Renal pelvis (tissue), 4 donors: ENCODE data around the gene TTBK1. TPM values are rescaled to one million over a fixed set of nuclear protein-coding genes. Genes with fewer than 3 reads are reported as not detected.

Experiments used
- DNase-seq: peaks from one replicate; pipeline ENCODE4 v3.0.0-alpha.2; 2013
- polyA plus RNA-seq, 3 donors: library from polyadenylated mRNA; unstranded; fragments of 120-200 nt; gene quantifications; one replicate each; pipeline ENCODE4 v1.2.1, GENCODE V29; 2013; ENCODE audit not compliant: insufficient read length in 3 of 3

Gene TTBK1
- polyA plus RNA-seq, 3 donors, result 0.36 to 0.47 (median 0.43) TPM

- no peak for DNase-seq
Measured at GRCh38 chr6:43269273-43270007, 26.2 kb downstream of the TTBK1 start.

GRCh38 chr6:43271103-43271815 lies 28.0 kb downstream of the TTBK1 start:
- no peak for DNase-seq

DNA sequence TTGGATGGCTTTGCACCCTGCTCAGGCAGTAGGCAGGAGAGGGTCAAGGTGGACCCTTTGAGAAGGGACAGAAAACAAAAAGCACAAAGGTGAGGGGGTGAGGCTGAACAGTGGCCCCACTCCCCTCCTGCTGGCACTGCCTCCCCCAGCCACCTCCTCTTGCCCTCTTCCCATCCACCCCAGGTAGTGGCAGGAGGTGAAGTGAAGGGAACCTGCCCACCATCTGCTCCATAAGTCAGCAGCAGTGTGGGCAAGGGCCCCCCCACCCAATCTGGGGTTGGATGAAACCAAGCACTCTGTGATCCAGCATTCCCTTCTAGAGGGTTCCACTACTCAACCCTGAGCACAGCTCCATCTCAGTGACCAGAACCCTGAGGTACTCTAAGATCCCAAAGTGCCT lies 28.7 kb downstream of the TTBK1 start:
- no peak for DNase-seq

- no peak for DNase-seq
Measured at GRCh38 chr6:43273707-43274106, 30.4 kb downstream of the TTBK1 start.

DNA sequence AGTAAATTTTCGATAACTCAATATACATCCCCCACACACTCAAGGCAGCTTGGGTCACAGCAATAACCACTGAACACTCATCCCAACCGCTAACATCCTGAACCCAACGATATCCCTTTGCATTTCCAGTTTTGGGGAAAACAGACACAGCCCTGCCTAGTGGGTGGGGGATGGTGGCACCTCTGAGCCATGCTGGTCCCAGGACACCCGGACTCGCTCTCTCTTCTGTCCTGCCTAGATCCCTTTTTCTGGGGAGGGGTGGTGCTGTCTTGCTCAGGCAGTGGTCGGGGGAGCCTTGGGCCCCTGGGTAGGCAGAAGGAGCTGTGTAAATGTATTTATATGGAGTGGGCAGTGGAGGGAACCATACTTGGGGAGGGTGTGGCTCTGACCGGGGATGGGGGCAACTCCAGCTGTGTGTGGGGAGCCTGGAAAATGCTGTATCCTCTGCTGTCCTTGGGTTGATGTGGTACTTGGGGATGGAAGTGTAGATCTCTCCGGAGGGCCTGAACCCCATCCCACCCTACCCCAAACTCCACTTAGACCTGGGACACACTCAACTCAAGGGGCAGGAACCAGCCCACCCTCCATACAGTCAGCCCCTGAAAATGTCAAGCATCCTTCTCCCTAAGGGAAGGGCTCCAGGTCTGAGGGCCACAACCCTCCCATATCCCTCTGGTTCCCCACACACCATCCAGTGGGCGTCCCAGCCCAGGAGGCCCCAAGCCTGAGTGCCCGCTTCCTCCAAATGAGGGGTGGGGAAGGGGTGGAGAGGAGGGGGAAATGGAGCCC lies 31.0 kb downstream of the TTBK1 start:
- DNase-seq, result no peak

GRCh38 chr6:43274916-43275597 lies 31.8 kb downstream of the TTBK1 start:
- no peak for DNase-seq

GRCh38 chr6:43275801-43276576 lies 32.7 kb downstream of the TTBK1 start:
- no peak for DNase-seq

DNA sequence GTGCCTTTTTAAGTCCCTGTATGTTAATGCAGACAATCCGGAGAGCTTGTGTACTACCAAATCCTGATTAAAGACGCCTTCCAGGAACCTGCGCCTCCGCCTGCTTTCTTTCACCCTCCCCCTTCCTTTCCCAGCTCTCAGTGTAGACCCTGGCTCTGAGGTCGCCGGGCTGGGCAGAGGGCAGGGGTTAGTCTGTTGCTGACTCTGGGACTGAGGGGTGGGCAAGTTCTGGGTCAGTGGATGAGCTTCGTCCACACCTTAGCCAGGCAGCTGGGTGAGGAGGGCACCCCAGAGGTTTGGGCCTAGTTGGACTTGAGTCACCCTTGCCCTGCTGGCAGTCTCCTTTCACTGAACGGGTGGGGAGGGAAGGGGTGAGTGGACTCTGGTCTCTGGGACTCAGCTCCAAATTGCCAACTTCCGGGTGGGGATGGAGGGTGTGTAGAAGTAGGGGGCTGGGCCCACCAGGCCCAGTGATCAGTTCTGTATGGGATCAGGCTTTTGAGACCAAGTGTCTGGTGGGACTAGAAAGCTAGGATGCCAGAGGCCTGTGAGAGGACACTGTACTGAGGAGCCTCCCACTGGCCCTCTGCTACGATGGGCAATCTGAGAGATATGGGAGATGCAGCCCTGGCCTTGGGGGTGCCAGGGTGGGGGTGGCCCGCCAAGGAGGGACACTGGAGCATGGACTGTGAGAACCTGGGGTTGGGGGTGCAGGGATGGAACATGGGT lies 33.5 kb downstream of the TTBK1 start:
- DNase-seq, result no peak

- DNase-seq, result no peak
Measured at GRCh38 chr6:43277306-43277642, 34.0 kb downstream of the TTBK1 start.

GRCh38 chr6:43277643-43278523 lies 34.6 kb downstream of the TTBK1 start:
- no peak for DNase-seq

- DNase-seq, result no peak
Measured at GRCh38 chr6:43278524-43279078, 35.3 kb downstream of the TTBK1 start.

GRCh38 chr6:43280234-43280633 lies 37.0 kb downstream of the TTBK1 start:
- DNase-seq, result no peak

GRCh38 chr6:43282060-43282459 lies 38.8 kb downstream of the TTBK1 start:
- DNase-seq, result no peak

- no peak for DNase-seq
Measured at GRCh38 chr6:43282636-43283513, 39.6 kb downstream of the TTBK1 start.

GRCh38 chr6:43283514-43283901 lies 40.2 kb downstream of the TTBK1 start:
- no peak for DNase-seq

GRCh38 chr6:43283905-43284304 lies 40.6 kb downstream of the TTBK1 start:
- DNase-seq, result no peak

DNA sequence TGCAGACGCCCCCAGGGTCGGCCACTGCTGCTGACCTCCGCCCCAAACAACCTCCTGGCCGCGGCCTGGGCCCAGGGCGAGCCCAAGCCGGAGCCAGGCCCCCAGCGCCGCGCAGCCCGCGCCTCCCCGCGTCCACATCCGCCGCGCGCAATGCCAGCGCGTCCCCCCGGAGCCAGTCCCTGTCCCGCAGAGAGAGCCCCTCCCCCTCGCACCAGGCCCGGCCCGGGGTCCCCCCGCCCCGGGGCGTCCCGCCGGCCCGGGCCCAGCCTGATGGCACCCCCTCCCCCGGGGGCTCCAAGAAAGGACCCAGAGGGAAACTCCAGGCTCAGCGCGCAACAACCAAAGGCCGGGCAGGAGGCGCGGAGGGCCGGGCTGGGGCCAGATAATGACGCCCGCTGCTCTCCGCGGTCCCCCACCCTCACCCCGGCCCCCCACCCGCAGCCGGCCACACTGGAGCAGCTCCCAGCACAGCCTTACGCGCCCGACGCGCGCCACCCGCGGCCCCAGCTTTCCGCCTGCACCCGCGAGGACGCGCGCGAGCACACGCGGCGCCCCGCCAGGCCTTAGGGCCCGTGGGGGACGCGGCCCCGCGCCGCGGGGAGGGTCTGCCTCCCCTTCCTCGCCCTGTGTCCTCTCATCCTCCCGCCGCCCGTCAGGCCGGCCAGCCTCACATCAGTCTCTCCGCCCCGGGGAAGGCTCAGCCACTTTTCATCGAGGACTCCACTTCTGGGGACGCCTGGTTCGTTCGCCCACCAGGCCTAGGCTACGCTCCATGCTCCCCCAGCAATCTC lies 41.9 kb downstream of the TTBK1 start:
- DNase-seq, result no peak

- no peak for DNase-seq
Measured at GRCh38 chr6:43285832-43286231, 42.6 kb downstream of the TTBK1 start.
